ENCODE measurements around the gene TXNDC11.

- TF ChIP-seq CTCF (IDR thresholded peaks at IDR 0.05; ENCODE audit: insufficient read depth, low read length) = no peak
- no peak for TF ChIP-seq GABPA (IDR thresholded peaks at IDR 0.05; ENCODE audit: low read depth)
- TF ChIP-seq POLR2AphosphoS5 (IDR thresholded peaks at IDR 0.05; ENCODE audit: low read depth) = no peak
Observed at GRCh38 chr16:11691771-11692170, 50.9 kb downstream of the TXNDC11 start.

All from HL-60 (cell line).